Limb (tissue), 2 donors: ENCODE measurements around the gene PROSER3.

Experiments used
- DNase-seq, 2 donors: peaks; one replicate each; pipeline ENCODE4 v3.0.0-alpha.2; 2016; ENCODE audit errors: extremely low spot score in 2 of 2

PROSER3 gene

GRCh38 chr19:35816846-35817245 is 58.9 kb downstream of the PROSER3 start:
- no peak for DNase-seq

- DNase-seq = no peak
Measured at GRCh38 chr19:35818445-35818844, 60.5 kb downstream of the PROSER3 start.
